DMS79 treated with DMSO at 0.1 percent for 48 hours (cell line): ENCODE data around the gene EFHD2.
"Not testable (repeated sequence)": the region's sequence is repeated elsewhere in the genome, so short reads cannot be mapped to it uniquely, and the experiment has no call there.

Experiments
- DNase-seq: peaks from one replicate; lab custom pipeline; 2025; lab: John Stamatoyannopoulos, UW

EFHD2 gene

DNA sequence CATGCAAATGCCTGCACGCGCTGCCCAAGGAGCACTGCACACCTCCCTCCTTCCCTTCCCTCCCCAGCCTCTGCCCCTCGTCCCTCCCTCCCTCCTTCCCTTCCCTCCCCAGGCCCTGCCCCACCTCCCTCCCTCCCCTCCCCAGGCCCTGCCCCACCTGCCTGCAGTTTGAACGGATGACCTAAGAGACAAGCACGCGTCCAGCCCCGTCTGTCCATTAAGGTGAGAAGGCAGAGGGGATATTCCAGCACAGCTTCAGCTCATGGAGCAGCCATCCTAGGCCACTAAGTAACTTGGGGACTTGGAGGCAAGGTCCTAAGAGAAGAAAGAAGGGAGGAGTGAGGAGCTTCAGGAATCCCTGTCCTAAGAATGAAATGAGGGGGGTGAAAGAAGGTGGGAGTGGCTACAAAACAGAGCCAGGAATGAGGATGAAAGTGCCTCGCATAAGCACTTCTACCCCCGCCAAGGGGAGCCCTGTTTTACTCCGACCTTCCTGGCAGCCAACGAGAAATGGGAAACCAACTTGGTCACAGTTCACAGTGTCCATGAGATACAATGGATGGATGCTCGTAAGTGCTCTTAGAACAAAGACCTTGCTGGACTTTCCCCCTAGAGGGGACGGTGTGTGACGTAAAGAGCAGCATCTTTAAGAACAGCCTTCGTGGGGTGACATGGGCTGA lies 21.3 kb upstream of the EFHD2 start:
- no peak for DNase-seq

DNA sequence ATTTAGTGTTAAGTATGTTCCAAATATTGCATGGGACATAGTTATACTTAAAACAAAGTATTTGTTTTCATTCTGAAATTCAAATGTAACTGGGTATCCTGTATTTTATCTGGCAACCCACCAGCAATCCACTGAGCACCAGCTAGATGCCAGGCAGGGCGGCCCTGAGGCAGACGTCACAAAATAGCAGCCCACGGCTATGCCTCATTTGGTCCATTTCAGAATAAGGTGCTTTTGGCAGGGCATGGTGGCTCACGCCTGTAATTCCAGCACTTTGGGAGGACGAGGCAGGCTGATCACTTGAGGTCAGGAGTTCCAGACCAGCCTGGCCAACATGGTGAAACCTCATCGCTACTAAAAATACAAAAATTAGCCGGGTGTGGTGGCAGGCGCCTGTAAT lies 19.9 kb upstream of the EFHD2 start:
- DNase-seq = not testable (repeated sequence)

DNA sequence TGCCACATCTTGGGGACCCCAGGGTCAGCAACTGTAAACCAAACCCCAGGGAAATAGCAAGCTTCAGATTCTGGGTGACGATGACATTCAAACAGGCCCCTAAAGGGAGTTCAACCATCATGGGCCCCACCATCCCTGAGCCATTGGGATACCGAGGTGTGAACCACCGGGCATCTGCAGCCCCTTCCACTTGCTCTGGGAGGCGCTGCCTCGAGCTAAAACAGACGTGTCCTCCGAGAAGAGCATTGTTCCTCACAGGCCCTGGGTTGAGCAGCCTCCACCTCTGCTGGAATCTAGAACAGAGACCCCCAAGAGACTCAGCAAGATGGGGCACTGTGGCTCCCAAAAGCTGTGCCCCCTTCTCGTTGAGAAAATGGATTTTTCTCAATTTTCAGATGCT lies 19.0 kb upstream of the EFHD2 start:
- DNase-seq = no peak

DNA sequence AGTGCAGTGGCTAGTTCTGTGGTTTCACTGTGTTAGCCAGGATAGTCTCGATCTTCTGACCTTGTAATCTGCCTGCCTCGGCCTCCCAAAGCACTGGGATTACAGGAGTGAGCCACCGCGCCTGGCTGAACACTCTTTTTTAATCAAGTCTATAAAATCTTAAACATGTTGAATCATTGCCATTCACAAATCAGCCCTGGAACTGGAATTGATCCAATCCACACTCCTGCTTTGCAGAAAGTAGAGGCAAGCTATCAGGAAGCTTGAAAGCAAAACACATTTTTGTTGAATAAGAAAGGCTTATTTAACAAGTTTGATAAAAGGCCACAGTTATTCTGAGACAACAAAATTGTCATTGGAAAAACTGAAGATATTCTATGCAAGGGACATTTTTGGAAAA lies 18.3 kb upstream of the EFHD2 start:
- no peak for DNase-seq

DNA sequence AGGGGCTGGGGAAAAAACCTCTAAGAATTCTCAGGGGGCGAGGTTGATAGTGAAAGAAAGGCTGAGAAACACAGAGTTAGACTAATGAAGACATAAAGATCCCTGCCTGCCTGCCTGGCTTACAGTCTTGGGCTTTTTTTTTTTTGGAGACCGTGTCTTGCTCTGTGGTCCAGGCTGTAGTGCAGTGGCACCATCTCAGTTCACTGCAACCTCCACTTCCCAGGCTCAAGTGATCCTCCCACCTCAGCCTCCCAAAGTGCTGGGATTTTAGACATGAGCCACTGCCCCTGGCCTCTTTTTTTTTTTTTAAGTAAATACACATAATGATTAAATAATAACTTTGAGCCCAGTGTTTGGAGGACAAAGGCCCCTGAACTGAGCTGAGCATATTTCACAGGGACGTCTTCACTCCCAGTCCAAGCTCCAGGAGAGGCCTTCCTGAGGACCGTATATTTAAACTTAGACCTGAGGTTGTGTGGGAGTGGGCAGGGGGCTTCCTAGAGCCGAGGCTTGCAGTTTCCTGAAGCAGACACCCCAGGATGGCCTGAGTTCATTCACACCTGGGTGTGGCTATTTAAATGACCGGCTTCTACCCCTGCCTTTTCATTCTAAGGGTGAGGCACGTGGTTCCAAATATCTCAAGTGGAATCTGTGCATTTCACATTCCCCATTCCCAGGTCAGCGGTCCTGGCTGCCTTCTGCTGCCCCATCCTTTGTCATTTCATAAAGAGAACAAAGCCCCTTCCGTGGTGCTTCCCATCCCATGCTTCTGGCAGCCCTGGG lies 16.0 kb upstream of the EFHD2 start:
- DNase-seq = no peak

DNA sequence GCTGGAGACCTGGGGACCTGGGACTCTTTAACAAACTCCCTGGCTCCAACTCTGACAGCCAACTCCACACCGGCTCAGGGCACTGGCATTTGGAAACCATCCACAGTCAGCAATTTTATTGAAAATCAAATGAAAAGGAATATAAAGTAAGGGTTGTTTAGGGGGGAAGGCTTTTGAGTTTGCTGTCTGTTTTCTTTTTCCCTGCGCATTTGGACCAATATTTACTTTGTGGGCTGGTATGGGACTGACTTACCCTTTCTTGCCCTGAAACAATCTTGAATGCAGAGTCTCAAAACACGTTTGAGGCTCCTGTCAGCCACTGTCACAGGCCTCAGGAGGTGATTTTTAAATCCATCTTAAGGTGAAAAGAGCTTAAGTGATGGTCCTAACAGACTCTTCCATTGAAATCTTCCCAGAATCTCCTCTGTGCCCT lies 15.4 kb upstream of the EFHD2 start:
- DNase-seq = no peak

GRCh38 chr1:15397236-15397635 lies 12.5 kb upstream of the EFHD2 start:
- DNase-seq = no peak

- no peak for DNase-seq
These were observed 10.0 kb upstream of the EFHD2 start for GRCh38 chr1:15399710-15400109.

DNA sequence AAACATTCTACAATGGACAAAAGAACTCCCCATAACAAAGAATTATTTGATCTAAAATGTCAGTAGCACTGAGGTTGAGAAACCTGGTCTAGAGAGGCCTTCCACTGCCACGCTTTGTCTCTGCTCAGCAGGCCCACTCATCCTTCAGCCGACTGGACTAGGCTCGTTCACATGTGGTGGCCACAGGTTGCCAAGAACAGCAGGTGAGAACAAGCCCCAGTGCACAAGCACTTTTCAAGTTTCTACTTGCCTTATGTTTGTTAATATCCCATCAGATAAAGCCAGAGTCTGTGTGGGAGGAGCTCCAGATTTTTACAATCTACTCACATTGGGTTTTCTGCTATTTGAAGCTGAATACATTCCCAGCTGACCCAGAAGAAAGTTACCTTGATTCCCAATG lies 9.1 kb upstream of the EFHD2 start:
- peak; percentile 97 for DNase-seq

DNA sequence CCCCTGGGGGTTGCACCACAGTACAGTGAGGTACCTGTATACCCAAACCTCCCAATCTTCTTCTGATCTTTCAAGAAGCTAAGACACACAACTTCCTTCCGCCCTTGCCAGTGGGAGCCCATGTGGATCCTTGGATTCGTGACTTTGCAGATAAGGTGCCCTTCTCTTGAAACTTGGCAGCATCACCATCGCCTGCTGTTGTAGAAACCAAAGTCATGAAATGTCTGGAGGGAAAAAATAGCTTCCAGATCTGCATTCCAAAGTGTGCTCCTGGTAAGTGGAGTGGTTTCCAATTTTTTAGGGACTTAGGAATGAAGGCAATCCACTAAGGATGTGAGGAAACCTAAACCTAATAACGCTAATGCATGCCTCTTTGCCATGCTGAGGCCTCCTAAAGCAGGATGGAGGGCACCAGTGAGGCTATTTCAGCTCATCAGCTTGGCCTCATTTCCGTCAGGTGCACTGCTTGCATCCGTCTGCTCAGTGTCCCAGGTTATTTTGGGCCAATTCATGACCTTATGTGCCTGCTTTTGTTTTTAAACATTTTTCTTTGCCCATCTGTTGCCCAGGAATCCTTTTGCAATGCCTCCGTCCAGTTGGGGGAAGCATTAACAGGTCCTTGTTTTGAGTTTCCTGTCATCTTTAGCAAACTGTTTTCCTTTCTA lies 8.2 kb upstream of the EFHD2 start:
- DNase-seq = peak; percentile 58

GRCh38 chr1:15402809-15403450 lies 6.8 kb upstream of the EFHD2 start:
- DNase-seq = no peak

- DNase-seq = no peak
These were observed 5.6 kb upstream of the EFHD2 start for GRCh38 chr1:15403962-15404580.

DNA sequence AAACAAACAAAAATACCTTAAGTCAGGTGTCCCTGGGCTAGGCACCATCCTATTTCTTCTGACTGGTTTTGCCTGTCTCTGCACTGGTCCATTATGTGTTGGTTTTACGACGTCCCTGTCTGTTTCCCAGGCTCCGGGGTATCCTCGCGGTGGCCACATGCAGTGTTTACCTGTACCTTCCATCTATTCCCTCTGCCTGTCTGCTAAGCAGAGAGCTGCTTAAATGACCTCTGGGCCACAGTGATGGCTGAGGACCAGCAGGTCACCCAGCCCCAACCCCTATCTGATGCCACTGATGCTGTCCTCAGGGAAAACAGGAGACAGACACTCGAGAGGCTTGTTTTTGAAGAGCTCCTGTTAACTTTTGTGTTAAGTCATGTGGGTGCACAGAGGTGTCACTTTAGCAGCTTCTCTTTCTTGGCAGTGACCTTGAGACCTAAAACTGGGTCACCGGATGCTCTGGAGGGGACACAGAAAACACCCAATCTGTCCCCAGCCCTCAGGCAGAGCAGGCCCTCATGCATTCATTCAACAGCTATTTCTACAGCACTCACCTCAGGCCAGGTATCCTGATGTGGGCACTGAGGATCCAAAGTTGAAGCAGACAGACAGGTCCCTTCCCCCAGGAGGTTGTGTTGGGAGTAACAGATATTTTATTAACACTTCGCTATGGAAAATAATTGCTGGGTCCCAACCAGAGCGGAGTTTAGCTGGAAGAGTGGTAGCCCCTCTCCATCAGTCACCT lies 4.4 kb upstream of the EFHD2 start:
- no peak for DNase-seq

DNA sequence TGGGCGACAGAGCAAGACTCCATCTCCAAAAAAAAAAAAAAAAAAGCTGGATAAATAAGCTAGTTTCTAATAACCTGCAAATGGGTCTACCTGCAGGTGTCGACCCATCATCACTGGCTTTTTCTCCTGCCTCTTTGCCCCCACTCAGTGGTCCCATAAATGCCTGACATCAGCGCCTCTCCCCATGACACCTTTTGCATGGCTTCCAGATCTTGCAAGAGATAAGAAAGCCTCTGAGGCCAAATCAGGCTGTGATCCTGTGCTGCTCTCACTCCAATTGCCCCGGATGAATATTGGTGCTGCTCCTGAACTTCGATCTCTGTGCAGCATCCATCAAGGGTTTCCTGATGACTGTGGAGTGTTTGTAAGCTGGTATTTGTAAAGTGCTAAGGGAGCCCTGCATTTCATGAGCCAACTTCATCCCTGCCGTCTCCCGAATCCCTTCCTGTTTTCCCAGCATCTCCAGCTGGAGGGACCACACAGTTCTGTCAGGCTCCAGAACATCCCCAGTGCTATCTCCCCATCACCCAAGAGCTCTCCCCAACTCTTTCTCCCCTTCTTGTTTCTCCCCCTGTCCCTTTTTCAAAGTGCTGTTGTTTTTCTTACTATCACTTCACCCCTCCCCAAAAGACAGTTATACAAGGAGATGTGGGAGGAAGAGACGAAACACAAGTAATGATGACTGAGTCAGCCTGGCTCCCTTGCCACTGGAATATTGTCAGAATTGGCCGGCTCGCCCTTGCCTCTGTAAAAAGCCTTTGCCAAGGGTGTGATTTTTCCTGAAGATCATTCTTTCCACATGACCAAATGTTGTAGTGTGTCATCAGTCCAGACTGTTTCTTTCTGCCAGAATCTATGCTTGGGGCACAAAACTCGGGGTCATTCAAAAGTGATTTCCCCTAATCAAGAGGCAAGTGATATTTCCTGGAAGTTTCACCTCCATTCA lies 2.8 kb upstream of the EFHD2 start:
- DNase-seq = no peak

GRCh38 chr1:15407580-15407979 lies 2.1 kb upstream of the EFHD2 start:
- no peak for DNase-seq

DNA sequence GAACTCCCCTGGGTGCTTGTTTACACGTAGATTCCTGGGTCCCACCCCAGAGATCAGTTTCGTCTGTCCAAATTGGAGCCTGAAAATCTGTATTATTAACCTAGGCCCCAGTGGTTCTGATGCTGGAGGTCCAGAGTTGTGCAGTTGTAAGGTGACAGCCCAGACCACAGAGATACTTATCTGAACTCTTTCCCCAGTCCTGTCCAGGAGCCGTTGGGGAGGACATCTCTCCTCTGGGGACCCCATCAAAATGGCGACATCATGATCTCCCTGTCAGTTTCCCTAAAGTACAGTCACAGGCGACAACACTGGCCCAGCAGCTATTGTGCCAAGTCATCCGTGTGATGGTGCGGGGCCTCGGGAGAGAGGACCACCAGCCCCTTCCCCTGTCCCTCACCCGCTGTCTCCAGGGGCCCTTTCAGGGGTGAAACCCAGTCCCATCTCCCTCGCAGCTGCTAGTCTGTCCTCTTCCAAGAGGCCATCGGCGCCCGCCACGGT lies 749 bp upstream of the EFHD2 start:
- no peak for DNase-seq

DNA sequence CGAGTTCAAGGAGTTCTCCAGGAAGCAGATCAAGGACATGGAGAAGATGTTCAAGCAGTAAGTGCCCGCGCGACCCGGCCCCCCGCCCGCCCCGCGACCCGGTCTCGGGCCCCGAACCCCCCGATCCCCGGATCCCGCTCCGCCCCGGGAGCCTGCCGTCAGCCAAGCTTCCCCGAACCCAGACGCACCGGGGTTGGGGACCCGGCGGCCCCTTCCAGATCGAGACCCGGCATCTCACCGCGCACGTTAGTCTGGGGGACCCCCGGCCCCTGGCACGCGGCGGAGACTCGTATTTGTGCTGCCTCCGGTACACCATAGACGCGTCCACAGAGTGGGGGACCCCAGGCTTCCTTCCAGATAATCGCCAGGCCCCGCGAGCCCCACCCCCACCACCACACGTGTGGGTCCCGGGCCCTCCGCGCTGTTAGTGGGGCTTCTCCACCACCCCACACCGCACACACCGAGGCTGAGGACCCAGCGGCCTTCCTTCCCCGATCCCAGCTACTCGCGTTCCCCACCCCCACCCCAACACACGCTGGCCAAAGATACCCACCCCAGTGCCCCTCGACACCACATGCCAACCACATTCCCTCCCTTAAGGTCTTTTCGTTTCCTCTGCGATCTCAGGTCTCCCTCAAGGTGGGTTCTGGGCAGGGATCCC lies 665 bp downstream of the EFHD2 start:
- DNase-seq = no peak

DNA sequence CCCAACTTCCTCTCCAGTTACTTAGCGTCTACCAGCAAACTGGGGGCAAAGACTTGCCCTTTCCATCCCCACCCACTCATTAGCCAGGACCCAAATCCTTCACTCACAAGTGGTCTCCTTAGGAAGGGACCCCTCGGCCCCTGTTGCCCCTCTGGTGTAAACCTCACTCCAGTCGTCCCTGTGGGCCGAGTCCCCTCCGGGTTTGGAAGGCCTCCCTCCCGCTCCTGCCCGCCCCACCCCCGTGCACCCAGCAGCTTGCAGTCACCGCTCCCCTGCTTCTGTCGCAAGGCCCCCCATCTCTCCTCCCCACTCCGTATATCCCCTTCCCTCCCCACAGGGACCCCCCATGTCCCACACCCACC lies 1.2 kb downstream of the EFHD2 start:
- DNase-seq = no peak

GRCh38 chr1:15411593-15412137 lies 2.0 kb downstream of the EFHD2 start:
- no peak for DNase-seq
